SW 1271 (cell line): Measurements from ENCODE around the gene OPN4.

Source experiments
- DNase-seq, 2 experiments: peaks; one replicate each; lab custom pipeline; 2025; lab: John Stamatoyannopoulos, UW

The OPN4 gene

GRCh38 chr10:86699991-86700840 is 45.9 kb downstream of the OPN4 start:
- DNase-seq: no peak

GRCh38 chr10:86700851-86701617 is 46.7 kb downstream of the OPN4 start:
- DNase-seq: no peak

GRCh38 chr10:86703176-86703575 is 48.8 kb downstream of the OPN4 start:
- no peak for DNase-seq

GRCh38 chr10:86705139-86705538 is 50.8 kb downstream of the OPN4 start:
- no peak for DNase-seq

GRCh38 chr10:86705905-86706304 is 51.6 kb downstream of the OPN4 start:
- no peak for DNase-seq

GRCh38 chr10:86706401-86706841 is 52.1 kb downstream of the OPN4 start:
- DNase-seq: no peak

- DNase-seq: no peak
These were observed 52.6 kb downstream of the OPN4 start for GRCh38 chr10:86706977-86707376.

- no peak for DNase-seq
These were observed 53.2 kb downstream of the OPN4 start for GRCh38 chr10:86707505-86707904.

GRCh38 chr10:86708068-86708782 is 53.9 kb downstream of the OPN4 start:
- no peak for DNase-seq

GRCh38 chr10:86708783-86709380 is 54.5 kb downstream of the OPN4 start:
- no peak for DNase-seq

GRCh38 chr10:86709396-86710185 is 55.2 kb downstream of the OPN4 start:
- no peak for DNase-seq

- DNase-seq: peak; percentile 19 to 69
These were observed 56.7 kb downstream of the OPN4 start for GRCh38 chr10:86710987-86711512.

GRCh38 chr10:86711513-86712316 is 57.4 kb downstream of the OPN4 start:
- DNase-seq: no peak

GRCh38 chr10:86712317-86712707 is 58.0 kb downstream of the OPN4 start:
- no peak for DNase-seq

GRCh38 chr10:86715156-86715795 is 60.9 kb downstream of the OPN4 start:
- no peak for DNase-seq

- DNase-seq: no peak
These were observed 61.5 kb downstream of the OPN4 start for GRCh38 chr10:86715836-86716235.
